ENCODE results near the gene SLC35E3.
A peak's percentile ranks its signal among the peaks of the same experiment; 100 is the strongest.

Gene SLC35E3
- 14.0 to 25.1 reads per million in 2 donors for total RNA-seq

DNA sequence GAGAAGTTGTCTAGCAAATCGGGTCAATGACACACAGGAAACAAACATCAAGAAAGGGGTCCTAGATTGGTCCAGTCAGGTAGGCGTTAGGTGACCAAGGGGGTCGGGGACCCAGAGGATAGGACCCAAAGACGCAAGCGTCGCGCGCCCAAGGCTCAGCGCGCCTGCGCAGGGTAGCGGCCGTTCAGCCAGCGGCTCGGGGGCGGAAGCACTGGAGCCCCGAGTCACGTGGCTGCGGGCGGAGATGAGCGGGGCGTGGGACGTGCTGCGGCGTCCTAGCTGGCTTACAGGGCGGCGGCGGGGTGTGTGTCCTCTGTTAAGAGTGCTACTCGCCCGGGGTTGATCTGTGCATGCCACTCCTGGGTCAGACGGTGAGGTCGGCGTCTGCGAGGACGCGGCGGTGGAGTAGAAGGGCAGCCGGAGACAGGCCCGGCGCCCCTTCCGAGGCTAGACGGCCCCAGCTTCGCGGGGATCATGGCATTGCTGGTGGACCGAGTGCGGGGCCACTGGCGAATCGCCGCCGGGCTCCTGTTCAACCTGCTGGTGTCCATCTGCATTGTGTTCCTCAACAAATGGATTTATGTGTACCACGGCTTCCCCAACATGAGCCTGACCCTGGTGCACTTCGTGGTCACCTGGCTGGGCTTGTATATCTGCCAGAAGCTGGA is at the start of gene SLC35E3:
Gene SLC35E3 (plus strand): TSS at position 273 of the 668 bp plus-strand sequence. CDS start 202 bp downstream, at position 475.
- DNase-seq: peak; percentile 80 to 97 (median 85)

DNA sequence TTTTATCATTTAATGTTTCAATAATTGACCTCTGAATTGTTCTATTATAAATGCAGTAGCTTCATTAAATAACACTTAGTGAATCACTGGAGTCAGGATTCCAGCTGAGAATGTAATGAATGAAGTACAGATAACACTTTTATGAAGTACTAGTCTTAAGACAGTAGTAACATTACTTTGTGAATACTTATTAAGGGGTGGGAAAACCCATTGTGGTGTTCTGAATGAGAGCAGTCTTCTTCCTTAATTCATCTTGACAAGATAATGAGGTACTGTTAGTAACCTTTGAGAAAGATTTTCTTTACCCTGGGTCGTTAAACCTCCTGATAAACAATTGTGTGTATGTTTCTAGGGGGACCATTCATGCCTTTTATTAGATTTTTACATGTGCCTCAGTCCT is 46.5 kb upstream of the SLC35E3 start:
- no peak for DNase-seq

DNA sequence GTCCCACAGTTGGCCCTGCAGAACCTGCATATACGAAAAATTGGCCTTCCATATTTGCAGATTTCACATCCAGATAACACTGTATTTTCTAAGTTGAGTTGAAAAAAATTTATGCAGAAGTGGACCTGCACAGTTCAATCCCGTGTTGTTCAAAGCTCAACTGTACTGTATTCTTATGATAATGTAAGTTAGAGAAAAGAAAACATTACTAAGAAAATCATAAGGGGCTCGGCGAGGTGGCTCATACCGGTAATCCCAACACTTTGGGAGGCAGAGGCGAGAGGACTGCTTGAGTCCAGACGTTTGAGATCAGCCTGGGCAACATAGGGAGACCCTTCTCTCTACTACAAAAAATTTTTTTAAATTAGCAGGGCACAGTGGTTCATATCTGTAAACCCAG is 18.2 kb upstream of the SLC35E3 start:
- DNase-seq: no peak

DNA sequence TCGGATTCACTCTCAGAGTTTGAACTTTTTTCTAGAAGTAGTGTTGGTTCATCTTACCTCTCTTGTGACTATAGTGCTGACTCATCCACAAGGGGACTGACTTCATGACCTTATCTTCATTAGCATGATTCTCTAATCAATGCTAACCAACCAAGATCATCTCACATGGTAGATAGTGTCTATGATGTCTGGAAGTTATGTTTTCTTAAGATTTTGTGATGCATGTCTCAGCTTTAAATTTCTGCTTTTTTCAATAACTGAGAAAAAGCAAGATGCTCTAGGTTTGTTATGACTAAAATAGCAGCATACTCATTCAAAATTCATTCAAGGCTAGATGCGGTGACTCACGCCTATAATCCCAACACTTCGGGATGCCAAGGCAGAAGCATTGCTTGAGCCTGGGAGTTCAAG is 12.3 kb upstream of the SLC35E3 start:
- no peak for DNase-seq

DNA sequence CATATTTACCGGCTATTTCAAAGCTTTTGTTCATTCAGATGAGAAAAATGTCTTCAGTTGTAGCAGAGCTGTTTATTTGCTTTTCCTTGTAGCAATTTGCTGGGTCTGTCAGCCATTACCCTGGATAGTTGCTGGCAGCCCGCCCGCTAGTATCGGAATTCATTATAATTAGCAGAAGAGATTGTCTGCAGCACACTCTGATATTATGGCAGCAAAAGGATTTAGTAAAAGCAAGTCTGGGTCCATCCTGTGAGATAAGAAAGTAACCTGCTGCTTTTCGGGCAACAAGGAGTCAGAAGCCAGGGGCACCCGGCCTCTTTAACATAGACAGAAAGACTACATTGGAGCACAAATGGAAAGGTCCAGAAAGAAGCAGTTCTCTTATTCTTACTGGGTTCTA is 6.1 kb upstream of the SLC35E3 start:
- no peak for DNase-seq

DNA sequence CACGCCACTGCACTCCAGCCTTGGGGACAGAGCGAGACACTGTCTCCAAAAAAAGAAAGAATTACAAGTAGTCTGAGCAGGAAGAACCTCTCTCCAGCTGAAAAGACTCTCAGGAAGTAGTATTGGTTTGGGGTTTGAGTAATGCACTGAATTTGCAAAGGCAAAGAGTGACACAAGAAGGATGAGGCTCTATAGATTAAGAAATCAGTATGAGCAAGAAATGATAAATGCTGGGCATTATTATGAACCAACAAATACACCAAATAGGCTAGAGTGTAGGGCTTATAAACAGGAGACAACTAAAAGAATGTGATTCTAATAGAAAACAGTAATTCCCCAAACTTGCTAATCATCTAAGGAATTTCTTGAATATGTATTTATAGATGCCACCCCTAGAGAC is 2.6 kb upstream of the SLC35E3 start:
- DNase-seq: no peak

DNA sequence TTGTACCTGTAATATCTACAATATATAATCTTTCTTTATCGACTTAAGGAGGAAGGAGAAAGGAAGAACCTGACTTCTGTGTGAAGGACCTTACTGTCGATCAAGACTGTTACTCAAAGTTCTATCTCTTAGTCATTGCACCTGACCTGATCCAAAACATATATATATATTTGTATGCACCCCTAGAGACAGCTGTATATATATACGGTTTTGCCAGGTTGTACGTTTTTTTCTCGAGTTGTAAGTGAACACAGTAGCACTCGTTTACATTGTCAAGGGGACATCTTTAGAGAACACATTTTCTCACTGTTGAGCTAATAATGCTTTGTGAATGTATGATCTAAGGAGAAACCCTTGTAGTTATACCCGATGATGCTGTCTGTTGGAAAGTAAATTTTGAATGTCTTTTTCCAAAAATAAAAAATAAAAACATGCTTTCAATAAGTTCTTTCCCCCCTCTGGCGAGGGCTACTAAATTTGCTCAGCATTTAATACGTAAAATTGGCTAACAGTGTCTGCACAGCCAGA is 536 bp upstream of the SLC35E3 start:
- DNase-seq: peak in 1 of 5 experiments; percentile 22

DNA sequence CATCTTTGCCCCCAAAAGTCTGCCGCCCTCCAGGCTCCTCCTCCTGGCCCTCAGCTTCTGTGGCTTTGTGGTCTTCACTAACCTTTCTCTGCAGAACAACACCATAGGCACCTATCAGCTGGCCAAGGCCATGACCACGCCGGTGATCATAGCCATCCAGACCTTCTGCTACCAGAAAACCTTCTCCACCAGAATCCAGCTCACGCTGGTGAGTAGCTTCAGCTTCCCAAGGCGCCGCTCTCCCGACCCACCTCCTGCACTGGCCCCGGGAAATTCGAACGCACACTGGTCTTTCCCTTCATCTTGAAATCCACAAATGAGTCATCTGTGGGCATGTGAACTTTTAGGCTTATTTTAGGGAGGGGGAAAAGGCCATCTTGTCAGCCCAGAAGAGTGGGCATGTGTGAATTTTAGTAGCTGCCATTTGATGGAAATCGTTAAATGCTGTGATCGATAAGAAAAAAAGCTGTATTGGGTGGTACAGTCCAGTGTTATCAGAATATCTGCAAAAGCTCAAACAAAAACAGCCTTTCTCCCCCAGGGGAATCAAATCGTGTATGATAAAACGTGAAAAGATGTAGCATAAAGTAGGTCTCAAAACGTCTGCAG is 700 bp downstream of the SLC35E3 start:
- DNase-seq: peak in 3 of 5 experiments; percentile 9 to 49 (median 22)

DNA sequence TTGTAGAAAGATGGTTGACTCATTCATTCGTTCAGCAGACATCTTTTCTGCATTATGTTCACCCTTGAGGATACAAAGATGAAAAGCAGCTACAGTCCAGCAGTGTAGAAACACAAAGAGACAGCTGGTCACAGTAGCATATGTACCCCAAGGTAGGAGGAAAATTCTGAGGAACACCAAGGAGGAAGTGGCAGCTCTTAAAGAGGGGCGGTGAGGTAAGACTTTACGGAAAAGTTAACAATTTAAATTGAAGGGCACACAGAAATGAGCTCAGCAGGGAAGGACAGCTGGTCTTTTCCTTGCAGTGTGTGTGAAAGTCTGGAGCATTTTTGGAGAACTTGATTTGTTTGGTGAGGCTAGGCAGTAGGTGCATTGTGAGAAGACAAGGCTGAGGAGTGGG is 3.5 kb downstream of the SLC35E3 start:
- DNase-seq: no peak

DNA sequence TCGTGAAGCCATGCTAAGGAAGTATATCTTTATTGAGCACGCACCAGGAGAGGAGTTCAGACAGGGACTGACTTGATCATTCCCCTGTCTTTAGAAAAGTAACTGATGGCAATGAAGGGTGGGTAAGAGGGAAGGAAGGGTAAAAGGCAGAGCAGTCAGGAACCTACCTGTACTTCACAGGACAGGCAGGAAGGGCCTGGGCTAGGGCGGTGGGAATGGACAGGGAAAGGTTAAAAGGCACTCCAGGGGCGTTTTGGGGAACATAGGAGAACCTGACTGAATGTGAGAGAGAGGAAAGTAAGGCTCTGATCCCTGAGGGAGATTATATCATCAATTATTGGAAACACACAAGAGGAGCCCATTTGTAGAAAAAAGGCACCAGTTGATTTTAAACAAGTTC is 3.9 kb downstream of the SLC35E3 start:
- no peak for DNase-seq

DNA sequence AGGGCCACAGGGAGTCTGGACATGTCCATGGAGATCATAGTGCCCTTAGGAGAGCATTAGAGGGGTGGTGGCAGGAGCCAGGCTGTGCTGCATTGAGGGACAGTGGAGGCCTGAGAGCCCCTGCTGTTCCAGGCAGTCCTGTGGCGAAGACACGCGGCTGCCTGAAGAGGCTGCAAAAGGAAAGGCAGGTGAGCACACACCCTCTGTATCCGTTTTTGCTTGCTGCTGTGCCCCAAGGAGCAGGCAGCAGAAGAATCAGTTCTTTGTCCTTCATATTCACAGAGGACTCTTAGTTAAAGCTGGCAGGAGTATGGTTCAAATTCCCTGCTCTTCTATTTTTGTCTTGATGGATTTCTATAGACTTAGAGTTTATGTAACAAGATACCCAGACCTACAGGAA is 4.5 kb downstream of the SLC35E3 start:
- no peak for DNase-seq

DNA sequence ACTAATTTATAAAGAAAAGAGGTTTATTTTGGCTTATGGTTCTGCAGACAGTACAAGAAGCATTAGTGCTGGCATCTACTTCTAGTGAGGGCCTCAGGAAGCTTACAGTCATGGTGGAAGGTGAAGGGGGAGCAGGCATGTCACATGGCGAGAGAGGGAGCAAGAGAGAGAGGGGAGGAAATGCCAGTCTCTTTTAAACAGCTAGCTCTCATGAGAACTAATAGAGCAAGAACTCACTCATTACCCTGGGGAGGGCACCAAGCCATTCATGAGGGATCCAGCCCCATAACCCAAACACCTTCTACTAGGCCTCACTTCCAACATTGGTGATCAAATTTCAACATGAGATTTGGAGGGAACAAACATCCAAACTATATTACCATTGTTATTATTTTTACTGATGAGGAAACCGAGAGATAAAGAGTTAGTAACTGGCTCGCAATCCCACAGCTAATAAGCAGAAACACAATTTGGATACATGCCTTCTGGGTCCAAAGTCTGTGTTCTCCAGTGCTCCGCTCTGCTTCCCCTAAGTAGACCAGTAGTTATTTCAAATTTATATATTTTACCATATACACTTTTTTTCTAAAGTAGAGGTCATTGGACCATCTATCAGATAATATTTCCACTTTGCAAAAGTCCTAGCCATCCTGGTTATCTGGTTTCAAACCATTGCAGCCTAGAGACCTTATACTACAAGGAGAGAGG is 9.7 kb downstream of the SLC35E3 start:
- no peak for DNase-seq

DNA sequence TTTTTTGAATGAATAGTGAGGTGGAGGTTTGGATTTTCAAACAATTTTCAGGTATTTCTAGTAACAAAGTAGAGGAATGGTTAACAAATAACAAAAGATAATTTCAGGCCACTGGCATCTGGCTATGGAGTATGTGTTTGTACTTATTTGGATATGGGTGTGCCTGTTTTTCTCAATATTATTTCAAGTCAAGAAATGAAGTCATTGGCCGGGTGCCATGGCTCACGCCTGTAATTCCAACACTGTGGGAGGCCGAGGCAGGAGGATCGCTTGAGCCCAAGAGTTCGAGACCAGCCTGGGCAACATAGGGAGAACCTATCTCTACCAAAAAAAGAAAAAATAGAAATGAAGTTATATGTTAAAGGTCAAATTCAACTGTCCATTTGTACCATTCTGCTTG is 13.9 kb downstream of the SLC35E3 start:
- DNase-seq: no peak

DNA sequence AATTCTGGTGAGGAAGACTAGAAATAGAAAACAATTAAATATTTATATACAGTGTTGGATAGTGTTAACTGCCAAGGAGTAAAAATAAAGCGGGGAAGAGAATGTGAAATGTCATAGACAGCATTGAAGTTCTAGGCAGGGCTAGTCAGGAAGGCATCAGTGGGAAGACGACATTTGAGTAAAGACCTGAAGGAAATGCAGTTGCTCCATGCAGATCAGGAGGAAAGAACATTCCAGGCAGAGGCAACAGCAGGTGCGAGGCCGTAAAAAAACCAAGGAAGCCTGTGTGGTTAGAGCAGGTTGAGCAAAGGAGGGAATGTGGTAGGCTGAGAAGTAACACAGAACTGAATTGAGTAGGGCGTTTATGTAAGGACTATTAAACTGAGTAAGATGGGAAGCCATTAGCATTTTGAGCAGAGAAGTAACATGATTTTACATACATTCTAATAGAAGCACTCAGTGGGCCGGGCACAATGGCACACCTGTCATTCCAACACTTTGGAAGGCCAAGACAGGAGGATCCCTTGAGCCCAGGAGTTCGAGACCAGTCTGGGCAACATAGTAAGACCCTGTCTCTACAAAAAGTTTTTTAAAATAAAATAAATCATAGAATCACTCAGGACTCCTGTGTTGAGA is 14.9 kb downstream of the SLC35E3 start:
- DNase-seq: no peak

DNA sequence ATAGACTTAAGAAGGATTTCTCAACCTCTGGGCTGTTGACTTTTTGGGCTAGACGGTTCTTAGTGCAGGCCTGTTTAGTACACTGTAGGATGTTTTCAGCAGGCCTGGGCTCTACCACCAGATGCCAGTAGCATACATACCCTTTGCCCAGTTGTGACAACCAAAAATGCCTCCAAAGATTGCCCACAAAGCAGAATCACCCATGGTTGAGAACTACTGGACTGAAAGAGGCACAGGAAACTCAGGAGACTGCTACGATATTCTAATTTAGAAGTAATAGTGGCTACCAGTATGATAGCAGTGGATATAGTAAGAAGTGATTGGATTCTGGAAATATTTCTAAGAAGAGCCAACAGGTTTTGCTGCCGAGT is 15.5 kb downstream of the SLC35E3 start:
- no peak for DNase-seq

DNA sequence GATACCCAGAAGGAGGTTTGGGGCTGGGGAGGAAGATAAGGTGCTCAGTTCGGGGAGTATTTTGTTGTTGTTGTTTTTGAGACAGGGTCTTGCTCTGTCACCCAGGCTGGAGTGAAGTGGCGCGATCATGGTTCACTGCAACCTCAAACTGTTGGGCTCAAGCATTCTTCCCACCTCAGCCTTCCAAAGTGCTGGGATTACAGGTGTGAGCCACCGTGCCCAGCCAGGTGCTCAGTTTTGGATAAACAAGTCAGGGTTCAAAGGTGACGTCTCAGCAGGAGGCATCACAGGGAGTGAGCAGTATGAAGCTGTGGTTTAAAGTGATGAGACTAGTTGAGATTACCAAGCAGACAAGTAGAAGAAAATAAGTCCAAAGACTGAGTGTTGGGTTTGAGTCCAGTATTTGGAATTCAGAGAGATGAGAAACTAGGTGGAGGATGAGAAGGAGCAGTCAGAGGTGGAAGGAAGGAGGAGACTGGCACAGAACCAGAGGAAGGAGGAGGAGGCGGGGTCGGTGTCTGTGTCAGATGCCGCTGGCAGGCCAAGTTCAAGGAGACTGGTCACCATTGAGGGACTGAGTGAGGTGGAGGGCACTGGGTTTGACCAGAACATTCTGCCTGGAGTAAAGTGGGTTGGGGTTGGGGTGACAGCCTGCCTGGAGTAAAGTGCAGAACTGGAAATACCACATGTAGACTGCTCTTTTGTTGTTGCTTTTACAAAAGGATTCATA is 16.1 kb downstream of the SLC35E3 start:
- DNase-seq: no peak

DNA sequence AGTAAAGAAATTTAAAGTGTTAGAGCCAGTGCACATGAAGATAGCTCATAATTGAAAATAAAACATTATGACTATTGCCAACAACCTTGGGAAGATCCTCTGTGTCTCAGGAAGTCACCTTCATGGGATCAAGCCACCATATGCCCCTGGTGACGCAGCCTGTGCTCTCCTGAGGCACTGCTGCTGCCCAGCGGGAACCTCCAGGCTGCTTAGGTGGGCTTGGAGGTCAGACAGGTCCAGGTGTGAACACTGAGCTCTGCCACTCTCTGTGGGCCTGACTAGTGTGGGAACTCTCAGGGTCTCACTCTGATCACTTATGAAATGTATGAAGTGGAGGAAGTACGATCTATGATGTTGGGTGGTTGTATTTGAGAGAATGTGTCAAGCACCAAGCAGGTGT is 16.7 kb downstream of the SLC35E3 start:
- no peak for DNase-seq

DNA sequence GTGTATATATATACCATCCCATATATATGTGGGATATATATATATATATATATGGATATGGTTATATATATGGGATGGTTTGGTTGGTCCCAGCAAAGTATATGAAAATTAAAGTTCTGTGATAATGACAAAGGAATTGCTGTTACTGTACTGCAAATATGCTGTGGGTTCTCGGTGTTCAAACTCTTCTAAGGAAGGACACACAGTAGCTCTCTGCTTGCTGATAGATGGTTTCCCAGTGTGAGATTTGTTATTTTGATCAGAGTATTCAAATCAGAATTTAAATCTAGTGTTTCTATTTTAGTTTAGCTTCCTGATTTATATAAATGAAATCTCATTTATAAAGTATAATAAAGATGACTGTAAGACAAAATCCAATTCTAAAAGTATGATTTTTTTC is 19.7 kb downstream of the SLC35E3 start:
- DNase-seq: no peak

DNA sequence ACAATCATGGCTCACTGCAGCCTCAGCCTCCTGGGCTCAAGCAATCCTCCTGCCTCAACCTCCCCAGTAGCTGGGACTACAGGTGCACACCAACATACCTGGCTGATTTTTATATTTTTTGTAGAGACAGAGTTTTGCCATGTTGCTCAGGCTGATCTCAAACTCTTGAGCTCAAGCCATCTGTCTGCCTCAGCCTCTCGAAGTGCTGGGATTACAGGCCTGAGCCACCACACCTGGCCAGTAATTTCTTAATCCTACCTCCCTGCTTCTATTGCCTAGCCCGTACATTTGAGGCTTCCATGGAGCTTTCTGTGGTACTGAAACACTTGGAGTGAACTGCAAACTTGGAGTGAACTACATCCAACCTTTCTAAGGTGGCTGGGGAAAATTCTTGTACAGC is 20.7 kb downstream of the SLC35E3 start:
- DNase-seq: no peak

DNA sequence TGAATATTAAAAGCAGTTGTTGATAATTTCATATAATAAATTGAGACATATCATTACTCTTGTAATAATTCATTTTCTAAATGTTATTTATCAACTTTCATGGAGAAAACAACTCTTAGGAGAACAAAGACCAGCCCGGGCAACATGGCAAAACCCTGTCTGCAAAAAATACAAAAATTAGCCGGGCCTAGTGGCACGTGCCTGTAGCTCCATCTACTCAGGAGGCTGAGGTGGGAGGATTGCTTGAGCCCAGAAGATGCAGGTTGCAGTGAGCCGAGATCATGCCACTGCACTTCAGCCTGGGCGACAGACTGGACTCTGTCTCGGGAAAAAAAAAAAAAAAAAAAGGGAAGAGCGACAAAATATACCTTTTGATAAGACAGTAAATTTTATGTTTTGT is 21.2 kb downstream of the SLC35E3 start:
- DNase-seq: no peak

DNA sequence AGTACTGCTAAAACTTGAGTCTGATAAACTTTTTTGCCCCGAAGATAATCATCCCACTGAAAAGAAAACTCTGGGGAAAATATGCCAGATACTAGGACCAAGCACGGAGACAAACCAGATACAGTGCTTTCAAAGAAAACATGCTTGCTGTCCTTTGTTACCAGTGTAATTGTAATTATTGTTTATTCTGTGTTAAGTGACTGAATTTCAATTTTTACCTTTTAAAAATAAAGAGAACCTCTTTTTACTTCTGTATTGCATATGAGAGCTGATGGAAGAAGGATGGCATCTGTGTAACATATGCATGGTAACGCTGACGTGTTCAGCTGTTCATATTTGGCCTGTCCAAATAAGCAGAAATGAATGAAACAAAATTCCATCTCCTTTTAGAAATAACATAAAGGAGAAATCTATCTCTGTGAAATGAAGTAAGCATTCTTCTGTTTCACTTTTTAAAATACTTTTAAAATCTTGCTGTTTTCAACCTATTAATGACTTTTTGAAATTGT is 22.5 kb downstream of the SLC35E3 start:
- no peak for DNase-seq

DNA sequence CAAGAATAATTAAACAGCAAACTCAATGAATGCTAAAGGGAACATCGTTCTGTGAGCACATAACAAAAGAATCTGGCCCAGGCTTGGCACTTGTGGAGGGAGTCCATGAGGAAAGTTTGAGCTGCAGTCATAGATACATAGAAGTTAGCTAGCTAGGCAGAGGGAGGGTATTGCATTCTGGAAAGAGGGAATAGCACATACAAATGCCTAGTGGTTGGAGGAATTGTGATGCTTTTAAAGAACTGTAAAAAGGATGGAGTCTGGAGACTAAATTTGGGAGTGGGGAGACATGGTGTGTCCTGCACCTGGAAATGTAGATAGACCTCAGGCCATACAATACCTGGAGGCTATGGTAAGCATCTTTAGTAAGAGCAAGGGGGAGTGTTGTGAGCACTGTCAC is 24.0 kb downstream of the SLC35E3 start:
- no peak for DNase-seq
